HCT116 (cell line): ENCODE measurements around the gene KIF13A. TPM values are rescaled to one million over a fixed set of nuclear protein-coding genes. Genes with fewer than 3 reads are reported as not detected.

Experiments
- ATAC-seq: fragments of 200-7000 bp; cut with Tn5 transposase; 2 replicates; pipeline ENCODE4 v1.9.1; 2020; ENCODE audit warnings: mild to moderate bottlenecking, moderate library complexity
- BruUV-seq: library from RNA; stranded (reverse); fragments of 400-500 nt; replicated peaks from 2 replicates; lab custom pipeline; 2021; lab: Mats Ljungman, UMichigan
- CTCF ChIA-PET: fragments of 300-600 bp; sonication (Branson Sonifier 250); formaldehyde crosslinking; loops from one replicate; lab custom pipeline; 2021; ENCODE audit warnings: antibody characterized with exemption; lab: Charles Lee
- POLR2A ChIA-PET: fragments of 300-600, 350-600 bp; sonication (Branson Sonifier 250); formaldehyde crosslinking; loops from one replicate; lab custom pipeline; 2021; ENCODE audit warnings: antibody characterized with exemption; lab: Charles Lee
- RAD21 ChIA-PET, 2 experiments: fragments of 300-600 bp; sonication (Branson Sonifier 250); formaldehyde crosslinking; loops; one replicate each; lab custom pipeline; 2023; ENCODE audit warnings: low total read pairs in 2 of 2; ENCODE audit not compliant: uncharacterized antibody in 2 of 2, unreplicated experiment in 2 of 2, low non-redundant PET in 1 of 2; lab: Charles Lee
- DNase-seq: peaks from one replicate; pipeline ENCODE4 v3.0.0-alpha.2; 2010; ENCODE audit warnings: low read depth, low spot score
- H2AFZ ChIP-seq: fragments of 200-600 bp; shearing (Covaris generic), sonication (generic); 2 replicates; pipeline ENCODE4 v1.6.1; 2017; ENCODE audit warnings: low read depth, mixed run types, mixed read lengths, antibody characterized with exemption, low read length; ENCODE audit not compliant: poor library complexity, severe bottlenecking
- H3K27ac ChIP-seq: 2 replicates; pipeline ENCODE4 v1.5.1; 2012; ENCODE audit warnings: low read depth, low read length
- H3K27me3 ChIP-seq: fragments of 200-600 bp; sonication (generic); 2 replicates; pipeline ENCODE4 v1.6.1; 2016; ENCODE audit warnings: mixed run types, low read length, mixed read lengths; ENCODE audit not compliant: insufficient read depth
- H3K36me3 ChIP-seq, 2 experiments: fragments of 200-500 bp in 1 of 2; fragments of 200-600 bp in 1 of 2; sonication (Bioruptor generic) in 1 of 2; sonication (generic) in 1 of 2; 2 replicates each; pipeline versions ENCODE4 v1.5.1 to v1.6.1; 2014 to 2016; ENCODE audit warnings: low read length in 2 of 2, inconsistent platforms in 1 of 2, mixed read lengths in 1 of 2, mixed run types in 1 of 2; ENCODE audit not compliant: insufficient read depth in 2 of 2, control insufficient read depth in 1 of 2
- H3K4me1 ChIP-seq, 2 experiments: fragments of 200-600 bp in 1 of 2; sonication (generic) in 1 of 2; 2 replicates each; pipeline versions ENCODE4 v1.5.1 to v1.6.1; 2012 to 2017; ENCODE audit warnings: low read length in 2 of 2, inconsistent platforms in 1 of 2, mild to moderate bottlenecking in 1 of 2, mixed read lengths in 1 of 2, mixed run types in 1 of 2, moderate library complexity in 1 of 2; ENCODE audit not compliant: insufficient read depth in 2 of 2, control insufficient read depth in 1 of 2
- H3K4me2 ChIP-seq: fragments of 200-600 bp; sonication (generic); 2 replicates; pipeline ENCODE4 v1.6.1; 2017; ENCODE audit warnings: mixed run types, low read length, mixed read lengths
- H3K4me3 ChIP-seq, 2 experiments: fragments of 200-600 bp in 1 of 2; sonication (generic) in 1 of 2; replicated peaks in 1 of 2; 2 replicates each; pipeline ENCODE4 v1.5.1; 2011 to 2016; ENCODE audit warnings: low read length in 2 of 2, control low read depth in 1 of 2, low read depth in 1 of 2, mild to moderate bottlenecking in 1 of 2, mixed read lengths in 1 of 2, mixed run types in 1 of 2
- H3K79me2 ChIP-seq: fragments of 200-600 bp; sonication (generic); 2 replicates; pipeline ENCODE4 v1.6.1; 2017; ENCODE audit warnings: mild to moderate bottlenecking, mixed run types, low read length, moderate library complexity, mixed read lengths; ENCODE audit not compliant: insufficient read depth
- H3K9ac ChIP-seq: fragments of 200-600 bp; sonication (generic); 2 replicates; pipeline ENCODE4 v1.6.1; 2016; ENCODE audit warnings: low read length, mixed read lengths
- H3K9me2 ChIP-seq: fragments of 200-600 bp; sonication (generic), shearing (Covaris generic); 2 replicates; pipeline ENCODE4 v1.6.1; 2017; ENCODE audit warnings: mixed run types, mild to moderate bottlenecking, moderate library complexity; ENCODE audit not compliant: insufficient read depth
- H3K9me3 ChIP-seq, 2 experiments: fragments of 200-500 bp in 1 of 2; fragments of 200-600 bp in 1 of 2; sonication (Bioruptor generic) in 1 of 2; sonication (generic) in 1 of 2; 2 replicates each; pipeline ENCODE4 v1.6.1; 2014 to 2017; ENCODE audit warnings: low read length in 2 of 2, mixed read lengths in 2 of 2, inconsistent platforms in 1 of 2, low read depth in 1 of 2, mild to moderate bottlenecking in 1 of 2, mixed run types in 1 of 2, moderate library complexity in 1 of 2; ENCODE audit not compliant: control insufficient read depth in 1 of 2, insufficient read depth in 1 of 2
- H4K20me1 ChIP-seq: fragments of 200-600 bp; sonication (generic), shearing (Covaris generic); 2 replicates; pipeline ENCODE4 v1.6.1; 2017; ENCODE audit warnings: mixed run types, mild to moderate bottlenecking, moderate library complexity; ENCODE audit not compliant: insufficient read depth
- CBX3 ChIP-seq: IDR thresholded peaks from 2 replicates; pipeline ENCODE4 v1.6.1; 2012; ENCODE audit warnings: low read depth
- CEBPB ChIP-seq: IDR thresholded peaks from 2 replicates; pipeline ENCODE4 v1.6.1; 2012; ENCODE audit warnings: low read depth
- FOSL1 ChIP-seq: IDR thresholded peaks from 2 replicates; pipeline ENCODE4 v1.6.1; 2012; ENCODE audit warnings: low read depth
- JUND ChIP-seq: IDR thresholded peaks from 2 replicates; pipeline ENCODE4 v1.6.1; 2012
- RAD21 ChIP-seq: IDR thresholded peaks from 2 replicates; pipeline ENCODE4 v1.6.1; 2012; ENCODE audit warnings: low read depth, mild to moderate bottlenecking
- SIN3A ChIP-seq: IDR thresholded peaks from 2 replicates; pipeline ENCODE4 v1.6.1; 2012; ENCODE audit warnings: low read depth
- SP1 ChIP-seq: IDR thresholded peaks from 2 replicates; pipeline ENCODE4 v1.6.1; 2012; ENCODE audit warnings: low read depth
- ZNF274 ChIP-seq: fragments of 200-500 bp; sonication (Bioruptor generic); IDR thresholded peaks from 2 replicates; pipeline ENCODE4 v1.6.1; 2014; ENCODE audit warnings: mild to moderate bottlenecking, low read depth, low read length, inconsistent platforms
- intact Hi-C: fragments of 100-400 bp; cut with micrococcal nuclease; formaldehyde crosslinking; loops from 2 replicates; pipeline ENCODE4 v1.10.0; 2022
- total RNA-seq: library from RNA; stranded (reverse); gene quantifications from one replicate; pipeline ENCODE4 v1.2.1, GENCODE V29; 2021; ENCODE audit not compliant: unreplicated experiment
- TF ChIP-seq, protein P1 (sequence below): IDR thresholded peaks from 2 replicates; pipeline ENCODE4 v1.6.1; 2012; ENCODE audit warnings: low read depth
- TF ChIP-seq, protein P2 (sequence below): IDR thresholded peaks from 2 replicates; pipeline ENCODE4 v1.6.1; 2011; ENCODE audit warnings: mild to moderate bottlenecking, low read length, moderate library complexity; ENCODE audit not compliant: insufficient replicate concordance; ENCODE audit errors: extremely low read depth
- TF ChIP-seq, protein P3 (sequence below): IDR thresholded peaks from 2 replicates; pipeline ENCODE4 v1.6.1; 2012

KIF13A gene
- total RNA-seq, 1 experiment from 2014 or later = 23.1 TPM

DNA sequence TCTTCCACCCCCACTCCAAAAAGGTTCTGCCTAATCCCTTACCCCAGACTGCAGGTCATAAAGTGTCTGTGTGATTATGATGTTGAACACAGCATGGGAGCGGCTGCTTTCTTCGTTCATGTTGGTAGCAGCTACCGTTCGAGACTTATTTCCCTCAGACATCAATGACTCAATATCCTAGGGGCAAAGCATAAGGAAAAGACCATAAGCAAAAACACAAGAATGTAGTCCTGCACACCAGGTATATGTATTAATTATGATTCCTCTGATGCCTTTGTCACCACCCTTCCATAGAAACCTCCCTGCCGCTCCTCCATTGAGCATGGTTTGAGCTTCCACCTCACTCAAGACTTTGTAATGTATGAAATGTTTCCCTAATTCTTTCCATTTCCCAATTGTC is 137.2 kb downstream of the KIF13A start:
- BruUV-seq = no TSS peak
- Histone ChIP-seq H3K36me3 (no peaks in the 10 kb centered on the region; a peak in 1 of 4 replicates), H3K4me1 (no peaks in the 10 kb centered on the region), H3K4me3 (no peak overlapping the region), H3K79me2 (no peaks in the 10 kb centered on the region)
- intact Hi-C loops = no loop called here
- no peak for ATAC-seq
- RAD21 ChIA-PET = no interaction called here
- TF ChIP-seq, protein P1, sequence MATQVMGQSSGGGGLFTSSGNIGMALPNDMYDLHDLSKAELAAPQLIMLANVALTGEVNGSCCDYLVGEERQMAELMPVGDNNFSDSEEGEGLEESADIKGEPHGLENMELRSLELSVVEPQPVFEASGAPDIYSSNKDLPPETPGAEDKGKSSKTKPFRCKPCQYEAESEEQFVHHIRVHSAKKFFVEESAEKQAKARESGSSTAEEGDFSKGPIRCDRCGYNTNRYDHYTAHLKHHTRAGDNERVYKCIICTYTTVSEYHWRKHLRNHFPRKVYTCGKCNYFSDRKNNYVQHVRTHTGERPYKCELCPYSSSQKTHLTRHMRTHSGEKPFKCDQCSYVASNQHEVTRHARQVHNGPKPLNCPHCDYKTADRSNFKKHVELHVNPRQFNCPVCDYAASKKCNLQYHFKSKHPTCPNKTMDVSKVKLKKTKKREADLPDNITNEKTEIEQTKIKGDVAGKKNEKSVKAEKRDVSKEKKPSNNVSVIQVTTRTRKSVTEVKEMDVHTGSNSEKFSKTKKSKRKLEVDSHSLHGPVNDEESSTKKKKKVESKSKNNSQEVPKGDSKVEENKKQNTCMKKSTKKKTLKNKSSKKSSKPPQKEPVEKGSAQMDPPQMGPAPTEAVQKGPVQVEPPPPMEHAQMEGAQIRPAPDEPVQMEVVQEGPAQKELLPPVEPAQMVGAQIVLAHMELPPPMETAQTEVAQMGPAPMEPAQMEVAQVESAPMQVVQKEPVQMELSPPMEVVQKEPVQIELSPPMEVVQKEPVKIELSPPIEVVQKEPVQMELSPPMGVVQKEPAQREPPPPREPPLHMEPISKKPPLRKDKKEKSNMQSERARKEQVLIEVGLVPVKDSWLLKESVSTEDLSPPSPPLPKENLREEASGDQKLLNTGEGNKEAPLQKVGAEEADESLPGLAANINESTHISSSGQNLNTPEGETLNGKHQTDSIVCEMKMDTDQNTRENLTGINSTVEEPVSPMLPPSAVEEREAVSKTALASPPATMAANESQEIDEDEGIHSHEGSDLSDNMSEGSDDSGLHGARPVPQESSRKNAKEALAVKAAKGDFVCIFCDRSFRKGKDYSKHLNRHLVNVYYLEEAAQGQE = no peak
- TF ChIP-seq CBX3 (no peak), CEBPB (no peak), SIN3A (no peak), SP1 (no peak), FOSL1 (no peak), JUND (no peak), RAD21 (no peak), ZNF274 (no peak)
- TF ChIP-seq, protein P2, sequence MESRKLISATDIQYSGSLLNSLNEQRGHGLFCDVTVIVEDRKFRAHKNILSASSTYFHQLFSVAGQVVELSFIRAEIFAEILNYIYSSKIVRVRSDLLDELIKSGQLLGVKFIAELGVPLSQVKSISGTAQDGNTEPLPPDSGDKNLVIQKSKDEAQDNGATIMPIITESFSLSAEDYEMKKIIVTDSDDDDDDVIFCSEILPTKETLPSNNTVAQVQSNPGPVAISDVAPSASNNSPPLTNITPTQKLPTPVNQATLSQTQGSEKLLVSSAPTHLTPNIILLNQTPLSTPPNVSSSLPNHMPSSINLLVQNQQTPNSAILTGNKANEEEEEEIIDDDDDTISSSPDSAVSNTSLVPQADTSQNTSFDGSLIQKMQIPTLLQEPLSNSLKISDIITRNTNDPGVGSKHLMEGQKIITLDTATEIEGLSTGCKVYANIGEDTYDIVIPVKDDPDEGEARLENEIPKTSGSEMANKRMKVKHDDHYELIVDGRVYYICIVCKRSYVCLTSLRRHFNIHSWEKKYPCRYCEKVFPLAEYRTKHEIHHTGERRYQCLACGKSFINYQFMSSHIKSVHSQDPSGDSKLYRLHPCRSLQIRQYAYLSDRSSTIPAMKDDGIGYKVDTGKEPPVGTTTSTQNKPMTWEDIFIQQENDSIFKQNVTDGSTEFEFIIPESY = no peak
- TF ChIP-seq, protein P3, sequence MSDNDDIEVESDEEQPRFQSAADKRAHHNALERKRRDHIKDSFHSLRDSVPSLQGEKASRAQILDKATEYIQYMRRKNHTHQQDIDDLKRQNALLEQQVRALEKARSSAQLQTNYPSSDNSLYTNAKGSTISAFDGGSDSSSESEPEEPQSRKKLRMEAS = no peak
- TF ChIP-seq, all 23 proteins: peak for 0
- ChIA-PET POLR2A (no interaction called here), CTCF (no interaction called here)
- no peak overlapping the region for H3K9ac ChIP-seq
- no peak overlapping the region for H3K4me2 ChIP-seq
- H3K27ac ChIP-seq = no peak overlapping the region
- no peaks in the 10 kb centered on the region for H3K27me3 ChIP-seq
- H2AFZ ChIP-seq = no peak overlapping the region
- DNase-seq = no peak
- no peaks in the 10 kb centered on the region for H3K9me2 ChIP-seq
- H3K9me3 ChIP-seq = no peaks in the 10 kb centered on the region
- H4K20me1 ChIP-seq = no peaks in the 10 kb centered on the region
